Activated B cell treated with CpG ODN at 0.5 μM for 24 hours (primary cell): ENCODE data around the gene MB21D2. TPM values are rescaled to one million over a fixed set of nuclear protein-coding genes. Genes with fewer than 3 reads are reported as not detected.
"Not testable (repeated sequence)": the region's sequence is repeated elsewhere in the genome, so short reads cannot be mapped to it uniquely, and the experiment has no call there.

ENCODE experiments used
- ATAC-seq: fragments of 200-7000 bp; cut with Tn5 transposase; one replicate; pipeline ENCODE4 v1.10.0; 2021; ENCODE audit warnings: low read depth, mild to moderate bottlenecking, moderate library complexity
- CTCF ChIA-PET: fragments of 350-600 bp; sonication (Branson Sonifier 250); formaldehyde crosslinking; loops from one replicate; lab custom pipeline; 2021; ENCODE audit warnings: antibody characterized with exemption; lab: Charles Lee
- POLR2A ChIA-PET: fragments of 350-600 bp; sonication (Branson Sonifier 250); formaldehyde crosslinking; loops from one replicate; lab custom pipeline; 2021; ENCODE audit warnings: antibody characterized with exemption; lab: Charles Lee
- DNase-seq: peaks from one replicate; pipeline ENCODE4 v3.0.0; 2022
- H3K27ac Mint-ChIP-seq: one replicate; pipeline ENCODE4 v1.8.0; 2020; ENCODE audit warnings: mixed read lengths
- H3K27me3 Mint-ChIP-seq: one replicate; pipeline ENCODE4 v1.8.0; 2021; ENCODE audit warnings: mixed read lengths
- H3K36me3 Mint-ChIP-seq: one replicate; pipeline ENCODE4 v1.8.0; 2021; ENCODE audit warnings: low read depth, mixed read lengths
- H3K4me1 Mint-ChIP-seq: one replicate; pipeline ENCODE4 v1.8.0; 2021; ENCODE audit warnings: mixed read lengths
- H3K4me3 Mint-ChIP-seq: one replicate; pipeline ENCODE4 v1.8.0; 2020; ENCODE audit warnings: mild to moderate bottlenecking, mixed read lengths
- H3K9me3 Mint-ChIP-seq: one replicate; pipeline ENCODE4 v1.8.0; 2020; ENCODE audit warnings: mixed read lengths
- intact Hi-C: fragments of 100-400 bp; cut with micrococcal nuclease; formaldehyde crosslinking; loops from one replicate; pipeline ENCODE4 v1.15.1; 2024
- total RNA-seq: library from RNA; stranded (reverse); gene quantifications from 2 replicates; pipeline ENCODE4 v1.2.3, GENCODE V29; 2022
- TF ChIP-seq, protein P1 (sequence below): fragments of 200-600 bp; IDR thresholded peaks from one replicate; pipeline ENCODE4 v1.8.0; 2022; ENCODE audit warnings: antibody characterized with exemption, mild to moderate bottlenecking

The MB21D2 gene
- total RNA-seq, 1 donor from 2014 or later: 0.09 TPM

DNA sequence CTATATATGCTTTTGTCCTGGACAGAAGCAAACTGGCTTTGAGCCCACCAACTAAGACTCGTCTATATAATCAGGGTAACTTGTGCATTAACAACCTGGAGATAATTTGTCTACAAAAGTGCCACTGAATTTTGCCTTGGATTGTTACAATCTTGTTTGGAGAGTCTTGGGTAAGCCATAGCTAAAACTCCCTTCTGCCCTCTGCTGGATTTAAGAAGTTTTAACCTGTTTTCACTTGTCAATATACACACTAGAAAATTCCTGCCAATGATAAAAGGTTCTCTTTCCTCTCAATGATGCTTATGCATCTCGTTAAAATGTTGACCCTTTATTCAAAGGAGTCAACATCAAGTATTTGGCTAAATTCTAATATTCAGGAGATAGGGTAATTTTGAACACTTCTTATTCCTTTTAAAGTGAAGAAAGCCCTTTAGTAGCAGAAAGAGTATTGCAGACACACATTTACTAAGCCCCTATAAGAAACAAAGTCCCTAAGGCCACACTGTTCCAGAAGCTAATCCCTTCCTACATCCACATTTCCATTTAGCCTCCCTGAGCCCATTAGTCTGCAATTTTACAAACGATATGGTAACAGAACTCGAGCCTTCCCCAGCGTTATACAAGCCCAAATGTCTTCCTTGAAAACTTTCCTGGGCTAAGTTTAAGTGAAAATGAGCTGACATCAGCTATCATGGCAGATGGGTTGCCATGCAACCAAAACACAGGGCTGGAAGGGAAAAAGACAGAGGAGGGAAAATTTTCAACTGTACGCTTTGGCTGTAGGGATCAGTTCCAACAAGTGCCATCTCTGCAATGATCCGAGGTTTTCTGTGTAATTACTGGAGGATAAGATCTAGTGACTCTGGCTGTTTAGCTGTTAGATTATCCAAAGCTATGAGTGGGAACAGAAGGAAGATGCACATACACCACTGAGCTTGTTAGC lies 114.4 kb downstream of the MB21D2 start:
- Mint-ChIP-seq H3K4me1 (no peaks in the 10 kb centered on the region), H3K4me3 (no peak overlapping the region), H3K9me3 (no peaks in the 10 kb centered on the region), H3K27ac (no peak overlapping the region), H3K36me3 (no peaks in the 10 kb centered on the region), H3K27me3 (no peaks in the 10 kb centered on the region)
- POLR2A ChIA-PET: no interaction called here
- ATAC-seq: no peak
- TF ChIP-seq, protein P1, sequence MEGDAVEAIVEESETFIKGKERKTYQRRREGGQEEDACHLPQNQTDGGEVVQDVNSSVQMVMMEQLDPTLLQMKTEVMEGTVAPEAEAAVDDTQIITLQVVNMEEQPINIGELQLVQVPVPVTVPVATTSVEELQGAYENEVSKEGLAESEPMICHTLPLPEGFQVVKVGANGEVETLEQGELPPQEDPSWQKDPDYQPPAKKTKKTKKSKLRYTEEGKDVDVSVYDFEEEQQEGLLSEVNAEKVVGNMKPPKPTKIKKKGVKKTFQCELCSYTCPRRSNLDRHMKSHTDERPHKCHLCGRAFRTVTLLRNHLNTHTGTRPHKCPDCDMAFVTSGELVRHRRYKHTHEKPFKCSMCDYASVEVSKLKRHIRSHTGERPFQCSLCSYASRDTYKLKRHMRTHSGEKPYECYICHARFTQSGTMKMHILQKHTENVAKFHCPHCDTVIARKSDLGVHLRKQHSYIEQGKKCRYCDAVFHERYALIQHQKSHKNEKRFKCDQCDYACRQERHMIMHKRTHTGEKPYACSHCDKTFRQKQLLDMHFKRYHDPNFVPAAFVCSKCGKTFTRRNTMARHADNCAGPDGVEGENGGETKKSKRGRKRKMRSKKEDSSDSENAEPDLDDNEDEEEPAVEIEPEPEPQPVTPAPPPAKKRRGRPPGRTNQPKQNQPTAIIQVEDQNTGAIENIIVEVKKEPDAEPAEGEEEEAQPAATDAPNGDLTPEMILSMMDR: no peak
- intact Hi-C loops: loop anchor here (1.0 kb wide), 2 partner anchors 237 to 336 kb away; no protein-coding TSS in a partner anchor
- CTCF ChIA-PET: interaction anchor here (0.6 to 3.0 kb wide), 6 partner anchors 9 to 336 kb away, joined by 3 to 16 read pairs (median 3); no protein-coding TSS in a partner anchor
- no peak for DNase-seq

DNA sequence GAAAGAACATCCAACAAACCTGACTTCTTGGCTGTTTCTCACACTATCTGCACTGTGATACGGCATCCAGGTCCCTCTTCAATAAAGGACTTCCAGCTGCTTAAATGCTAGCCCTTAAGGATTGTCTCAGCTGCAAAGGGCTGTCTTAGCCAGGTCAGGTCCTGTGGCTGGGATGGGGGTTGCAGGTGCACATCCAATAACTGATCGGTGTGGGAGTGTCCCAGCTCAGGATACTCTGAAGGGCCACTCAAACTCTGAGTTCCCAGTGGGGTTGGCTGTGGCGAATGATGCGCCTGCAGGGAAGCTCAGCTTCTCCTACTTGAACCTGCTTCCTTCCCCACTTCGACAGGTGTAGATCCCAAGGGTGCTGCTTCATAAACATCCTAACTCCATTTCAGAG lies 115.7 kb downstream of the MB21D2 start:
- no peak for ATAC-seq
- POLR2A ChIA-PET: no interaction called here
- no peaks in the 10 kb centered on the region for H3K4me1 Mint-ChIP-seq
- no peak overlapping the region for H3K27ac Mint-ChIP-seq
- intact Hi-C loops: no loop called here
- no peaks in the 10 kb centered on the region for H3K27me3 Mint-ChIP-seq
- CTCF ChIA-PET: interaction anchor here (0.8 kb wide), 1 partner anchor 334 kb away, joined by 3 read pairs; no protein-coding TSS in a partner anchor
- TF ChIP-seq, protein P1: no peak
- no peak overlapping the region for H3K4me3 Mint-ChIP-seq
- no peaks in the 10 kb centered on the region for H3K36me3 Mint-ChIP-seq
- DNase-seq: no peak
- H3K9me3 Mint-ChIP-seq: no peaks in the 10 kb centered on the region

DNA sequence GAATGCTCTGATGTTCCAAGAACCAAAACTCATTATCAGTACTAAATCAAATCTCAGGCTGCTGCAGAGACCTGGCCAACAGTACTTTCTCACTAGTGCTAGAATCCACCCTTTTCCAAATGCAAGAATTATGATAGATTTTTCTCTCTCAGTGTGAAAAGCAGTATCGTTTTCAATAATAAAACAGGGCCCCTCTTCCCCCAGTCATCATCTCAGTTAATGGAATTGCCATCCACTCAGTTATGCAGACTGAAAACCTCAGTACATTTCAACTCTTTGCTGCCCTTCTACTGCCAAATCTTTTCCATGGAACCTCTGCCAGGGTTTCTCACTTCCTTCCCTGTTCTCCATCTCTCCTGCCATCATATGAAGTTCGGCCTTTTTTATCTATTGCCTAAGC lies 117.9 kb downstream of the MB21D2 start:
- intact Hi-C loops: no loop called here
- Mint-ChIP-seq H3K4me3 (no peak overlapping the region), H3K27me3 (no peaks in the 10 kb centered on the region), H3K9me3 (no peaks in the 10 kb centered on the region), H3K4me1 (no peaks in the 10 kb centered on the region), H3K36me3 (no peaks in the 10 kb centered on the region), H3K27ac (no peak overlapping the region)
- TF ChIP-seq, protein P1: no peak
- ChIA-PET CTCF (no interaction called here), POLR2A (no interaction called here)
- ATAC-seq (no peak), DNase-seq (no peak)

DNA sequence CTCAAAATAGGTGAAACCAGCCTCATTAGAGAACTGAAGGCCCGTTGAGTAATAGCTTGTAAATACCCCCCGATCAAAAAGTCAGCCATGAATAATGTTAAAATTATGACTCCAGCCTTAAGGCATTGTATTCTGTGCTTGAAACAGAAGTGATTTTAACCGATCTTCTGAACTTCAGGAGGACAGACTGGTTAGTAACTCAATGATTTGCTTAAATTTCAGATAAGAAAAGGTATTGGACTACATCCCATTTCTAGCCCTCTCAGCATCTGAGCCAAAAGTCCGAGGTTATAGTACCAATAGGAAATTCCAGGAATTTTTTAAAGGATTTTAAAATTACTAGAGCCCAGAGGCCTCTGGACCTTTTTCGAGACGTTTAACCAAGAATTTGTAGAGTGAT lies 122.6 kb downstream of the MB21D2 start:
- intact Hi-C loops: no loop called here
- Mint-ChIP-seq H3K27me3 (peaks cover 4% of the 10 kb centered on the region), H3K9me3 (no peaks in the 10 kb centered on the region), H3K4me1 (no peaks in the 10 kb centered on the region), H3K36me3 (no peaks in the 10 kb centered on the region), H3K27ac (no peak overlapping the region), H3K4me3 (no peak overlapping the region)
- no peak for ATAC-seq
- POLR2A ChIA-PET: no interaction called here
- TF ChIP-seq, protein P1: no peak
- CTCF ChIA-PET: interaction anchor here (1.1 kb wide), 1 partner anchor 8 kb away, joined by 3 read pairs; no protein-coding TSS in a partner anchor
- DNase-seq: no peak

DNA sequence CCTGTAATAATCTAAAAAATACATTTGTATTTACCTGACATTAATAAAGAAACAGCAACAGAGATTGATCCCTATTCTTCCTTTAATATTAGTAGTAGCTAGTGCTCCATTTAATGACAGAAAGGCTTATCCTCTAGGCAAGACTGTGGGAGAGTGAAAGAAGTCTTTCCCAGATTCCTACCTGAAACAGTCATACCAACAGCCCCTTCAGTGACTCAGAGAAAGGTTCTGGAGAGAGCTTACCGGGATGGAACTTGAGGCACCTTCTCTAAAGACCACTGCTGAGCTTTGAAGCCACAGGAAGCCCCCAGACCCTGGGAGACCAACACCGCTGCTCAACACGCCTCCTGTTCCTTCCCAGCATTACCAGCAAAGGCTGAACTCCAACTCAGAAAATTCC lies 123.4 kb downstream of the MB21D2 start:
- ATAC-seq (no peak), DNase-seq (no peak)
- TF ChIP-seq, protein P1: no peak
- no peaks in the 10 kb centered on the region for H3K36me3 Mint-ChIP-seq
- no peaks in the 10 kb centered on the region for H3K9me3 Mint-ChIP-seq
- intact Hi-C loops: no loop called here
- ChIA-PET CTCF (interaction anchor here (1.1 kb wide), 1 partner anchor 9 kb away, joined by 3 read pairs; no protein-coding TSS in a partner anchor), POLR2A (no interaction called here)
- H3K27ac Mint-ChIP-seq: no peak overlapping the region
- H3K4me1 Mint-ChIP-seq: no peaks in the 10 kb centered on the region
- H3K4me3 Mint-ChIP-seq: no peak overlapping the region
- H3K27me3 Mint-ChIP-seq: peaks cover 4% of the 10 kb centered on the region

DNA sequence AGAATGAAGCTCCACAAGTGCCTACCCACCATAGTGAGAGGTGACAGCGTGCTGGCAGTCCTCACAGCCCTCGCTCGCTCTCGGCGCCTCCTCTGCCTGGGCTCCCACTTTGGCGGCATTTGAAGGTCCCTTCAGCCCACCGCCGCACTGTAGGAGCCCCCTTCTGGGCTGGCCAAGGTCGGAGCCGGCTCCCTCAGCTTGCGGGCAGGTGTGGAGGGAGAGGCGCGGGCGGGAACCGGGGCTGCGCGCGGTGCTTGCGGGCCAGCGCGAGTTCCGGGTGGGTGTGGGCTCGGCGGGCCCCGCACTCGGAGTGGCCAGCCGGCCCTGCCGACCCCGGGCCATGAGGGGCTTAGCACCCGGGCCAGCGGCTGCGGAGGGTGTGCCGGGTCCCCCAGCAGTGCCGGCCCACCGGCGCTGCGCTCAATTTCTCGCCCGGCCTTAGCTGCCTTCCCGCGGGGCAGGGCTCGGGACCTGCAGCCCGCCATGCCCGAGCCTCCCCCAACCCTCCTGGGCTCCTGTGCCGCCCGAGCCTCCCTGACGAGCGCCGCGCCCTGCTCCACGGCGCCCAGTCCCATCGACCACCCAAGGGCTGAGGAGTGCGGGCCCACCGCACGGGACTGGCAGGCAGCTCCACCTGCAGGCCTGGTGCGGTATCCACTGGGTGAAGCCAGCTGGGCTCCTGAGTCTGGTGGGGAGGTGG lies 128.7 kb downstream of the MB21D2 start:
- intact Hi-C loops, H3K27ac Mint-ChIP-seq, H3K4me3 Mint-ChIP-seq, CTCF ChIA-PET, H3K4me1 Mint-ChIP-seq, H3K9me3 Mint-ChIP-seq, H3K36me3 Mint-ChIP-seq, DNase-seq, ATAC-seq, H3K27me3 Mint-ChIP-seq, POLR2A ChIA-PET: not testable (repeated sequence)
